Kidney (tissue), 14 donors: ENCODE results near the gene PLB1. TPM values are rescaled to one million over a fixed set of nuclear protein-coding genes. Genes with fewer than 3 reads are reported as not detected.

Source experiments
- DNase-seq, 5 donors: peaks; one replicate each; pipeline ENCODE4 v3.0.0-alpha.2; 2013 to 2020
- FAIRE-seq: peaks from 2 replicates; lab custom pipeline; 2012; peaks lifted over from hg19 to GRCh38; lab: Jason Lieb, UNC
- H3K27ac ChIP-seq, 2 donors: one replicate each; pipeline ENCODE4 v1.7.0; 2013; ENCODE audit warnings: low read depth in 2 of 2, low read length in 2 of 2, inconsistent platforms in 1 of 2
- H3K27me3 ChIP-seq: one replicate; pipeline ENCODE4 v1.7.1; 2013; ENCODE audit warnings: low read length, inconsistent platforms; ENCODE audit not compliant: control insufficient read depth, insufficient read depth
- H3K36me3 ChIP-seq, 3 donors: one replicate each; pipeline versions ENCODE4 v1.7.0 to v1.7.1; 2013; ENCODE audit warnings: low read length in 3 of 3, control low read depth in 1 of 3, inconsistent platforms in 1 of 3; ENCODE audit not compliant: insufficient read depth in 3 of 3, control insufficient read depth in 2 of 3
- H3K4me1 ChIP-seq, 3 donors: one replicate each; pipeline versions ENCODE4 v1.7.0 to v1.7.1; 2013; ENCODE audit warnings: low read length in 3 of 3, inconsistent platforms in 1 of 3, low read depth in 1 of 3; ENCODE audit not compliant: control insufficient read depth in 2 of 3, insufficient read depth in 2 of 3
- H3K4me3 ChIP-seq, 3 donors: one replicate each; pipeline versions ENCODE4 v1.7.0 to v1.8.1; 2013; ENCODE audit warnings: low read length in 3 of 3, control low read depth in 1 of 3, inconsistent platforms in 1 of 3
- H3K9ac ChIP-seq, 3 donors: one replicate each; pipeline versions ENCODE4 v1.7.0 to v1.7.1; 2013; ENCODE audit warnings: low read length in 3 of 3, control low read depth in 1 of 3, inconsistent platforms in 1 of 3
- H3K9me3 ChIP-seq, 3 donors: one replicate each; pipeline versions ENCODE4 v1.7.0 to v1.7.1; 2013; ENCODE audit warnings: low read length in 3 of 3, control low read depth in 1 of 3, inconsistent platforms in 1 of 3; ENCODE audit not compliant: control insufficient read depth in 2 of 3, insufficient read depth in 1 of 3
- intact Hi-C: fragments of 100-400 bp; cut with DNase I; formaldehyde crosslinking; loops from one replicate; pipeline ENCODE4 v1.11.1; 2022
- polyA plus RNA-seq: library from polyadenylated mRNA; stranded (reverse); fragments of 350-450 nt; fragmentation: Illumina TruSeq; extraction: RNeasy Lipid Tissue Mini Kit (QIAGEN cat#74804); gene quantifications from one replicate; pipeline ENCODE4 v1.2.3, GENCODE V29; 2014; ENCODE audit warnings: low read depth, low replicate concordance; ENCODE audit not compliant: insufficient read depth
- total RNA-seq: library from RNA; stranded (reverse); fragmentation: NEBNext Ultra II Directional; extraction: Animal tissue kit (Norgen Biotek cat#: 25700); gene quantifications from one replicate; pipeline ENCODE4 v1.2.1, GENCODE V29; 2021
- TF ChIP-seq, protein P1 (sequence below): IDR thresholded peaks from 3 replicates; pipeline ENCODE4 v1.5.1; 2012; ENCODE audit warnings: mild to moderate bottlenecking, moderate library complexity, borderline replicate concordance; ENCODE audit not compliant: insufficient read depth; ENCODE audit errors: extremely low read depth
- donor health status: control.
- donor health status: control.
- donor health status: control.
- donor health status: control.
- donor health status: control.
- donor health status: DM: yes; HTN: yes; CAD: no.
- donor health status: Normal renal cell carcinoma (clear cell type).

The PLB1 gene
- total and polyA plus RNA-seq, 2 donors from 2014 or later, result 0.95 to 6.8 TPM

DNA sequence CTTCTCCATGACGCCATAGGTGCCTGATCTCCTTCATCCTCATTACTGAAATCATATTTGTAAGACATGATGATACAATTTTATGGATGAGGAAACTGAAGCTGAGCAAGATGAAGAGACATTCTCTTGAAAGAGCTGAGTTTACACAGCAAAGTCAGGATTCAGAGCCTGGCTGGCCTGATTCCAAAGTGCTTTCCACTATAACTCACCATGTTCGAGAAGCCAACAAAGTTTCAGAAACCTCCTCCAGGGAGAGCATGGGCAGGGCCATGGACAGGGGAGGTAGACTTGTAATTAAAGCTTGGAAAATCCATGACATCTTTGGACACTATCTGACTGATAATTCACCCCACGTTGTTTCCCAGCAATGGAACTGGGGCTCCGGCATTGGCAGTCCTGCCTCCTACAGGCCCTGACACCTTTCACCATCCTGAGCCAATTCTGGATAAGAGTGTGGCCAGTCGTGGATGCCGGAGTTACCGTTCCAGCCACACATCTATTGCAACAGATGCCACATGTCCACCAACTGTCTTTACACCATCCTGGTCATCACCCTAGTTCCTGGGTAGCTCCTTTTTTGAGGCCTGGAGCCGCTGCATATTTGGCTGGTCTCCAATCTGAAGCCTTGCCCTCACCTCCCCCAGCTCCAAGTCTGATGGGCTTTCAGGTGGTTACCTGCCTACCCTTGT, 170.8 kb downstream of the PLB1 start:
- Histone ChIP-seq H3K27me3 (no peaks in the 10 kb centered on the region), H3K4me1 (peaks cover 9 to 17% (median 16%) of the 10 kb centered on the region in 3 donors), H3K27ac (no peak overlapping the region), H3K9me3 (no peaks in the 10 kb centered on the region), H3K36me3 (no peaks in the 10 kb centered on the region), H3K4me3 (no peak overlapping the region), H3K9ac (no peak overlapping the region)
- DNase-seq, result peak in 1 of 5 donors; percentile 28
- intact Hi-C loops, result no loop called here
- TF ChIP-seq, protein P1, sequence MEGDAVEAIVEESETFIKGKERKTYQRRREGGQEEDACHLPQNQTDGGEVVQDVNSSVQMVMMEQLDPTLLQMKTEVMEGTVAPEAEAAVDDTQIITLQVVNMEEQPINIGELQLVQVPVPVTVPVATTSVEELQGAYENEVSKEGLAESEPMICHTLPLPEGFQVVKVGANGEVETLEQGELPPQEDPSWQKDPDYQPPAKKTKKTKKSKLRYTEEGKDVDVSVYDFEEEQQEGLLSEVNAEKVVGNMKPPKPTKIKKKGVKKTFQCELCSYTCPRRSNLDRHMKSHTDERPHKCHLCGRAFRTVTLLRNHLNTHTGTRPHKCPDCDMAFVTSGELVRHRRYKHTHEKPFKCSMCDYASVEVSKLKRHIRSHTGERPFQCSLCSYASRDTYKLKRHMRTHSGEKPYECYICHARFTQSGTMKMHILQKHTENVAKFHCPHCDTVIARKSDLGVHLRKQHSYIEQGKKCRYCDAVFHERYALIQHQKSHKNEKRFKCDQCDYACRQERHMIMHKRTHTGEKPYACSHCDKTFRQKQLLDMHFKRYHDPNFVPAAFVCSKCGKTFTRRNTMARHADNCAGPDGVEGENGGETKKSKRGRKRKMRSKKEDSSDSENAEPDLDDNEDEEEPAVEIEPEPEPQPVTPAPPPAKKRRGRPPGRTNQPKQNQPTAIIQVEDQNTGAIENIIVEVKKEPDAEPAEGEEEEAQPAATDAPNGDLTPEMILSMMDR, result no peak
- no peak for FAIRE-seq

DNA sequence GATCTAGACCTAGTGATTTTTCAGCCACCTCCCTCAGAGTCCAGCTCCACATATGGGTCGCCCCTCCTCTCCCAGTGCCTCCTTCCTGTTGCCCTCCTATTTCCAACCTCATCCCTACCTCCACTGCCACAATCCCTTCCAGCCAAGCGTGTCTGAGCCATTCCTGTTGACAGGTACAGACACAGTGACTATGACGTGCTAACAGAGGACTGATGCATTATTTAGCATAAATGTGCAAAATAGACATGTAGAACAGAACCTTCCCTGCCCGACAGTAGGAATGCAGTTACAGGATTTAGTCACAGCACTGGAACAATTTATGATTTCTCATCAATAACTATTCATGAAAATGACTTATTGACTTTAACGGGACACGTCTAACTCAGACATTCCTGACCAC, 171.4 kb downstream of the PLB1 start:
- Histone ChIP-seq H3K9ac (no peak overlapping the region), H3K27me3 (no peaks in the 10 kb centered on the region), H3K36me3 (no peaks in the 10 kb centered on the region), H3K4me3 (no peak overlapping the region), H3K4me1 (peaks cover 7 to 16% (median 14%) of the 10 kb centered on the region in 3 donors), H3K9me3 (no peaks in the 10 kb centered on the region), H3K27ac (no peak overlapping the region)
- DNase-seq (no peak), FAIRE-seq (no peak)
- intact Hi-C loops, result no loop called here
- TF ChIP-seq, protein P1, result no peak

DNA sequence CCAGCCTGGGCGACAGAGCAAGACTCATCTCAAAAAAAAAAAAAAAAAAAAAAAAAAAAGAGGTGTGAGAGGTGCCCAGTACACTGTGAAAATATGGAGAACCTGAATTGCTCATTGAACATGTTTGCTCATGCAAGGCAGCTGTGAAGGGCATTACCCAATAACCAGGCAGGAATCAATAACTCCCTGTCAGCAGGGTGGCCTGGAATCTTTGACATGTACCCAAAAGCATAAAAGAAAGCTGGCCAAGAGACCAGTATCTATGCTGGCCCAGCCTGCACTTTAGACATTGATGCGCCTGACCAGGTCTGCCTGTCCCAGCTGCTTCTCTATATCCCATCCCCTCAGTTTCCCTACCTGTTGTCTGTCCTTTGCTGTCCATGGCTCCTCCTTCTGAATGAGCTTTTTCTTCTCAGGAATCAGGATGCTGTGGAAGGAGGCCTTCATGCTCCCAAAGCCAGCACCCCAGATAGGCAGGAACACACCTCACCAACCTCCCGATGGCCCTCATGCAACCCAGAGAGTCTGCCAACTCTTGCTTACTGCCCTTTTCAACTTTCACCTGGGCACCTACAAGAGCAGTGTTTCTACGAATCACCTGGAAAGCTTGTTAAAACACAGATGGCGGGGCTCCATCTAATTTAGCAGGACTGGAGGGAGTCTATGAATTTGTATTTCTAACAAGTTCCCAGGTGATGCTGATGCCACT, 172.4 kb downstream of the PLB1 start:
- Histone ChIP-seq H3K36me3 (no peaks in the 10 kb centered on the region), H3K27me3 (no peaks in the 10 kb centered on the region), H3K27ac (no peak overlapping the region), H3K4me3 (no peak overlapping the region), H3K9me3 (peaks cover 0 to 4% (median 0%) of the 10 kb centered on the region in 3 donors), H3K9ac (no peak overlapping the region), H3K4me1 (peaks cover 7 to 9% (median 8%) of the 10 kb centered on the region in 3 donors)
- DNase-seq (no peak), FAIRE-seq (no peak)
- TF ChIP-seq, protein P1, result no peak
- intact Hi-C loops, result no loop called here
